Tibial artery (tissue), 4 donors: ENCODE data around the gene SP6.

Source experiments
- DNase-seq, 2 donors: peaks; one replicate each; pipeline ENCODE4 v3.0.0-alpha.2; 2019
- H3K27ac ChIP-seq, 2 donors: fragments of 200-600 bp; sonication (generic) in 1 of 2; 1 replicate in 1 of 2; 2 replicates in 1 of 2; pipeline ENCODE4 v1.5.1; 2018 to 2019; ENCODE audit warnings: mild to moderate bottlenecking in 1 of 2
- H3K27me3 ChIP-seq, 2 donors: fragments of 200-600 bp; sonication (generic) in 1 of 2; one replicate each; pipeline versions ENCODE4 v1.5.1 to v1.6.0; 2016 to 2019
- H3K36me3 ChIP-seq, 3 donors: fragments of 200-600 bp; sonication (generic) in 2 of 3; one replicate each; pipeline ENCODE4 v1.5.1; 2016 to 2019; ENCODE audit warnings: mild to moderate bottlenecking in 2 of 3
- H3K4me1 ChIP-seq, 4 donors: fragments of 200-600 bp; sonication (generic) in 2 of 4; 1 replicate in 3 of 4; 2 replicates in 1 of 4; pipeline ENCODE4 v1.5.1; 2016 to 2019
- H3K4me3 ChIP-seq, 2 donors: fragments of 200-600 bp; sonication (generic) in 1 of 2; 1 replicate in 1 of 2; 2 replicates in 1 of 2; pipeline ENCODE4 v1.5.1; 2018 to 2019; ENCODE audit warnings: mild to moderate bottlenecking in 2 of 2
- H3K9me3 ChIP-seq, 3 donors: fragments of 200-600 bp; sonication (generic) in 1 of 3; one replicate each; pipeline ENCODE4 v1.5.1; 2016 to 2019
- intact Hi-C: fragments of 100-400 bp; cut with DNase I; formaldehyde crosslinking; loops from one replicate; pipeline ENCODE4 v1.15.0; 2023; ENCODE audit warnings: low total_unique reads
- TF ChIP-seq, protein P1 (sequence below), 2 experiments: fragments of 200-600 bp in 1 of 2; fragments of 450-650 bp in 1 of 2; IDR thresholded peaks; one replicate each; pipeline ENCODE4 v1.5.1; 2017 to 2019; ENCODE audit warnings: antibody characterized with exemption in 2 of 2, mild to moderate bottlenecking in 1 of 2, moderate library complexity in 1 of 2

SP6 gene

GRCh38 chr17:47834756-47835155, 16.2 kb downstream of the SP6 start:
- H3K4me3 ChIP-seq = no peak overlapping the region
- no peaks in the 10 kb centered on the region for H3K9me3 ChIP-seq
- no peak overlapping the region for H3K27ac ChIP-seq
- H3K4me1 ChIP-seq = peaks cover 4 to 28% (median 16%) of the 10 kb centered on the region in 4 donors
- no peak for DNase-seq
- H3K27me3 ChIP-seq = no peaks in the 10 kb centered on the region
- TF ChIP-seq, protein P1, sequence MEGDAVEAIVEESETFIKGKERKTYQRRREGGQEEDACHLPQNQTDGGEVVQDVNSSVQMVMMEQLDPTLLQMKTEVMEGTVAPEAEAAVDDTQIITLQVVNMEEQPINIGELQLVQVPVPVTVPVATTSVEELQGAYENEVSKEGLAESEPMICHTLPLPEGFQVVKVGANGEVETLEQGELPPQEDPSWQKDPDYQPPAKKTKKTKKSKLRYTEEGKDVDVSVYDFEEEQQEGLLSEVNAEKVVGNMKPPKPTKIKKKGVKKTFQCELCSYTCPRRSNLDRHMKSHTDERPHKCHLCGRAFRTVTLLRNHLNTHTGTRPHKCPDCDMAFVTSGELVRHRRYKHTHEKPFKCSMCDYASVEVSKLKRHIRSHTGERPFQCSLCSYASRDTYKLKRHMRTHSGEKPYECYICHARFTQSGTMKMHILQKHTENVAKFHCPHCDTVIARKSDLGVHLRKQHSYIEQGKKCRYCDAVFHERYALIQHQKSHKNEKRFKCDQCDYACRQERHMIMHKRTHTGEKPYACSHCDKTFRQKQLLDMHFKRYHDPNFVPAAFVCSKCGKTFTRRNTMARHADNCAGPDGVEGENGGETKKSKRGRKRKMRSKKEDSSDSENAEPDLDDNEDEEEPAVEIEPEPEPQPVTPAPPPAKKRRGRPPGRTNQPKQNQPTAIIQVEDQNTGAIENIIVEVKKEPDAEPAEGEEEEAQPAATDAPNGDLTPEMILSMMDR (IDR thresholded peaks at IDR 0.05) = no peak
- H3K36me3 ChIP-seq = peaks cover 0 to 42% (median 15%) of the 10 kb centered on the region in 3 donors
- intact Hi-C loops = no loop called here

DNA sequence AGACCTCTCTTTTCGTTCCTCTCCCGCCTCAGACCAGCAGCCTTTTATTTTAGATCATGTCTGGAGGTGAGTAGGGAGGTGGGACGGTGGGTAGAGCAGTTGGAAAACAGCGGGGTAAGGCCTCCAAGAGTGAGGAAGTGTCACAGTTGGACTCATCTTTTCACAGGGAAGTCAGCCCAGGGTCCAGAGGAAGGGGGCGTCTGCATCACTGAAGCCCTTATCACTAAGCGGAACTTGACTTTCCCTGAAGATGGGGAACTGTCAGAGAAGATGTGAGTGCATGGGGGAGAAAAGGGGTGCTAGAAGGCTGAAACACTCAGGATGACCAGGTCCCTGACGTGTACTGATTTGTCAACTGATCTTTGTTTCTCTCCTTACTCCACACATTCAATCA, 19.0 kb downstream of the SP6 start:
- DNase-seq = no peak
- intact Hi-C loops = no loop called here
- peaks cover 20 to 39% (median 32%) of the 10 kb centered on the region in 3 donors for H3K36me3 ChIP-seq
- H3K27me3 ChIP-seq = no peaks in the 10 kb centered on the region
- TF ChIP-seq, protein P1 (IDR thresholded peaks at IDR 0.05) = no peak
- H3K4me1 ChIP-seq = peaks cover 4 to 21% (median 16%) of the 10 kb centered on the region in 4 donors
- peak overlapping the region; percentile 59 to 65 for H3K4me3 ChIP-seq
- no peaks in the 10 kb centered on the region for H3K9me3 ChIP-seq
- peak overlapping the region; percentile 69 to 77 for H3K27ac ChIP-seq

- TF ChIP-seq, protein P1 (IDR thresholded peaks at IDR 0.05) = no peak
- Histone ChIP-seq H3K27ac (peak within 1 kb of the TSS; percentile 69 to 77), H3K36me3 (peaks cover 27 to 39% (median 32%) of the 10 kb centered on the region in 3 donors), H3K9me3 (no peaks in the 10 kb centered on the region), H3K4me1 (peaks cover 4 to 21% (median 16%) of the 10 kb centered on the region in 4 donors), H3K4me3 (peak within 1 kb of the TSS; percentile 59 to 65), H3K27me3 (no peaks in the 10 kb centered on the region)
- DNase-seq = peak; percentile 88 to 96
- intact Hi-C loops = no loop called here
These were observed 19.7 kb downstream of the SP6 start, which contains the start of the genes LRRC46 and MRPL10 for GRCh38 chr17:47831003-47831933. TSS of gene LRRC46 (plus strand) at chr17:47831670. CDS start at chr17:47831990, 320 bp downstream. TSS of gene MRPL10 (minus strand) at chr17:47831541. CDS start at chr17:47831511, 30 bp downstream.

GRCh38 chr17:47830396-47831002, 20.5 kb downstream of the SP6 start:
- H3K9me3 ChIP-seq = no peaks in the 10 kb centered on the region
- H3K4me3 ChIP-seq = peak overlapping the region; percentile 59 to 65
- H3K27ac ChIP-seq = peak overlapping the region; percentile 69 to 77
- TF ChIP-seq, protein P1 (IDR thresholded peaks at IDR 0.05) = no peak
- peaks cover 32 to 39% (median 33%) of the 10 kb centered on the region in 3 donors for H3K36me3 ChIP-seq
- H3K4me1 ChIP-seq = peaks cover 4 to 21% (median 16%) of the 10 kb centered on the region in 4 donors
- no peak for DNase-seq
- H3K27me3 ChIP-seq = no peaks in the 10 kb centered on the region
- intact Hi-C loops = no loop called here

GRCh38 chr17:47829870-47830269, 21.1 kb downstream of the SP6 start:
- H3K36me3 ChIP-seq = peaks cover 32 to 40% (median 39%) of the 10 kb centered on the region in 3 donors
- no peaks in the 10 kb centered on the region for H3K27me3 ChIP-seq
- intact Hi-C loops = no loop called here
- H3K4me1 ChIP-seq = peaks cover 4 to 21% (median 16%) of the 10 kb centered on the region in 4 donors
- H3K27ac ChIP-seq = no peak overlapping the region
- no peak for DNase-seq
- no peaks in the 10 kb centered on the region for H3K9me3 ChIP-seq
- H3K4me3 ChIP-seq = no peak overlapping the region
- TF ChIP-seq, protein P1 (IDR thresholded peaks at IDR 0.05) = no peak
